Measurements from ENCODE around the gene KIAA1549. TPM values are rescaled to one million over a fixed set of nuclear protein-coding genes. Genes with fewer than 3 reads are reported as not detected.

The KIAA1549 gene
- total RNA-seq, 4 donors from 2014 or later, result 0.93 to 3.8 (median 2.0) TPM

DNA sequence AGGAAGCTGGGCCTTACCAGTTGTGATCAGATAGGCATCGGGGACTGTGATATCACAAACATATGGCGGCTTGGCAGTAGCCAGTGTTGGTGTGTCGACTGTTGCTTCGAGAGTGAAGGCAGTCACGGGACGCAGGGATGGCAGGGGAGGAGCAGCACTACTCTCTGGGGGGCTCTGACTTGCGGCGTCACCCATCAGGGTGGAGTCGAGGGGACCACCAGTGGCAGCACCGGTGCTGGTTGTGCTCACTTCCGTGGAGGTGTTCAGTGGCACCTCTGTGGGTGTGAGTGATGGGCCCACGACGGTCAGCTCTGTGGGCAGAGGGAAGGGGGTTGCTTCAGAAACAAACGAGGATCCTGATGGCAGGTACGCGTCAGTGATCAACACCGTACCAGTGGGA, 64.5 kb downstream of the KIAA1549 start:
- TF ChIP-seq POLR2A (IDR thresholded peaks at IDR 0.05), result no peak
- TF ChIP-seq, protein P1, sequence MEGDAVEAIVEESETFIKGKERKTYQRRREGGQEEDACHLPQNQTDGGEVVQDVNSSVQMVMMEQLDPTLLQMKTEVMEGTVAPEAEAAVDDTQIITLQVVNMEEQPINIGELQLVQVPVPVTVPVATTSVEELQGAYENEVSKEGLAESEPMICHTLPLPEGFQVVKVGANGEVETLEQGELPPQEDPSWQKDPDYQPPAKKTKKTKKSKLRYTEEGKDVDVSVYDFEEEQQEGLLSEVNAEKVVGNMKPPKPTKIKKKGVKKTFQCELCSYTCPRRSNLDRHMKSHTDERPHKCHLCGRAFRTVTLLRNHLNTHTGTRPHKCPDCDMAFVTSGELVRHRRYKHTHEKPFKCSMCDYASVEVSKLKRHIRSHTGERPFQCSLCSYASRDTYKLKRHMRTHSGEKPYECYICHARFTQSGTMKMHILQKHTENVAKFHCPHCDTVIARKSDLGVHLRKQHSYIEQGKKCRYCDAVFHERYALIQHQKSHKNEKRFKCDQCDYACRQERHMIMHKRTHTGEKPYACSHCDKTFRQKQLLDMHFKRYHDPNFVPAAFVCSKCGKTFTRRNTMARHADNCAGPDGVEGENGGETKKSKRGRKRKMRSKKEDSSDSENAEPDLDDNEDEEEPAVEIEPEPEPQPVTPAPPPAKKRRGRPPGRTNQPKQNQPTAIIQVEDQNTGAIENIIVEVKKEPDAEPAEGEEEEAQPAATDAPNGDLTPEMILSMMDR (IDR thresholded peaks at IDR 0.05), result no peak
- no peak for TF ChIP-seq EP300 (IDR thresholded peaks at IDR 0.05)
- no peak for TF ChIP-seq POLR2AphosphoS5 (IDR thresholded peaks at IDR 0.05)
- ATAC-seq, result no peak
- no peaks in the 10 kb centered on the region for H3K9me3 ChIP-seq
- H3K27me3 ChIP-seq, result no peaks in the 10 kb centered on the region
- WGBS, 2 donors (ENCODE audit: low coverage in 1 of 2), result 83% methylated on average over 6 of the region's 17 CpGs; no CpG with 5 or more reads in 1 of the 2 donors
- no peak overlapping the region for H3K4me3 ChIP-seq
- no peaks in the 10 kb centered on the region for H3K4me1 ChIP-seq
- no peak overlapping the region for H3K27ac ChIP-seq
- H3K36me3 ChIP-seq, result peaks cover 0 to 23% of the 10 kb centered on the region in 2 donors

DNA sequence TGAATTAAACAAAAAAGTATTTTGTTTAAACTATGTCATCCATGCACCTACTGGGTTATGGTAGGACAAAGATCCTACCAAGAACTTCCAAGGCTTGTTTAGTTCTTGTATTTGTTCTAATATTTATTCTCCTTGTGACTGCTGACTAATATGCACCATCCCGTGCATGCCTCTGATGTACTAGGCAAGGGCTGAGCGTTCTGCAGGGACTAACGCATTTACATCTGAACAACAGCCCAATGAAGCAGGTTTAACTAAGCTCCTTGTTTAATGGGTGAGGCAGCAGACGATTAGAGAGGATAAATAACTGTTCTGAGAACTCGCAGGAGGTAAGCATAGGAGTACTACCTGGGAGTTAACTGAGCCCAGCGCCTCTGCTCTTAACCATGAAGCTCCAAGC, 64.9 kb downstream of the KIAA1549 start:
- no peak for ATAC-seq
- no peak overlapping the region for H3K4me3 ChIP-seq
- H3K9me3 ChIP-seq, result no peaks in the 10 kb centered on the region
- no peak overlapping the region for H3K27ac ChIP-seq
- peaks cover 0 to 23% of the 10 kb centered on the region in 2 donors for H3K36me3 ChIP-seq
- TF ChIP-seq POLR2AphosphoS5 (IDR thresholded peaks at IDR 0.05) (no peak), POLR2A (IDR thresholded peaks at IDR 0.05) (no peak), EP300 (IDR thresholded peaks at IDR 0.05) (no peak)
- TF ChIP-seq, protein P1 (IDR thresholded peaks at IDR 0.05), result no peak
- no peaks in the 10 kb centered on the region for H3K27me3 ChIP-seq
- WGBS, 2 donors (ENCODE audit: low coverage in 1 of 2), result 76 to 84% methylated on average over 5 of the region's 6 CpGs
- no peaks in the 10 kb centered on the region for H3K4me1 ChIP-seq

DNA sequence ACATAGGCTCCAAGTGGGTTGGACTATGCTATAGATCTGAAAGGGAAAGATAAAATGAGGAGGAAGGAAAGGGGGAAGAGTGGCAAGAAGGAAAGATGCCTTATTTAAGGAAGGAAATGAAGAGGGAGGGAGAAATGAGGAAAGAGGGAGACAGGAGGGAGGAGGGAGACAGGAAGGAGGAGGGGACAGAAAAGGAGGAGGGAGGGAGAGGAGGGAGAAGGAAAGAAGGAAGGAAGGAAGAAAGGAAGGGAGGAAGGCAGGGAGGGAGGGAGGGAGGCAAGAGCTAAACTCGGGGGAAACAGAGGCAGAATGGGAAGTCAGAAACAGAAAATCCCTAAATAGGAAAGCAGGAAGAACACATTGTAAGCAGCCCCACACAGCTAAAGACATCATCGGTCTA, 67.4 kb downstream of the KIAA1549 start:
- 75 to 90% methylated on average over 2 of the region's 2 CpGs for WGBS, 2 donors (ENCODE audit: low coverage in 1 of 2)

DNA sequence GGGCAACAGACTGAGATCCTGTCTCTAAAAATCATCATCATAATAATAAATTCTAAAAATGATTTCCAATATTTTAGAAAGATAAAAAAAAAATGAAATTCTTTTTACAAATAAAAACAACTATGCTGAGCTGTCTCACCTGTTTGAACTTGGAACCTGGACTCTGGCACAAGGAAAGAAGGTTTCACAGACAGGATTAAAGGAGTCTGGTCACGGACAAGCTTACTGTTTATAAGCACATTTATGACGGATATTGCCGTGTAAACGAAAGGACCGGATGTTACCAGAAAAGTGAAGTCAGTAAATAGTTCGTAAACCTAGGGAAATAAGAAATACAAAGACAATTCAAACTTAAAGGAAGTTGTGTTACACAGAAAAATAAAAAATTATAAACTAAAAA, 70.2 kb downstream of the KIAA1549 start:
- peaks cover 0 to 3% of the 10 kb centered on the region in 2 donors for H3K36me3 ChIP-seq
- no peak for ATAC-seq
- H3K27me3 ChIP-seq, result no peaks in the 10 kb centered on the region
- WGBS, 2 donors (ENCODE audit: low coverage in 1 of 2), result 61 to 81% methylated on average over 5 to 6 of the region's 6 CpGs
- H3K4me3 ChIP-seq, result no peak overlapping the region
- no peak overlapping the region for H3K27ac ChIP-seq
- TF ChIP-seq EP300 (IDR thresholded peaks at IDR 0.05) (no peak), POLR2AphosphoS5 (IDR thresholded peaks at IDR 0.05) (no peak), POLR2A (IDR thresholded peaks at IDR 0.05) (no peak)
- TF ChIP-seq, protein P1 (IDR thresholded peaks at IDR 0.05), result no peak
- H3K9me3 ChIP-seq, result no peaks in the 10 kb centered on the region
- H3K4me1 ChIP-seq, result no peaks in the 10 kb centered on the region

More for the DNA sequence above, 67.4 kb downstream of the KIAA1549 start:
- no peaks in the 10 kb centered on the region for H3K4me1 ChIP-seq
- H3K9me3 ChIP-seq, result no peaks in the 10 kb centered on the region
- no peak overlapping the region for H3K4me3 ChIP-seq
- no peak overlapping the region for H3K27ac ChIP-seq
- peaks cover 0 to 18% of the 10 kb centered on the region in 2 donors for H3K36me3 ChIP-seq
- no peak for ATAC-seq
- H3K27me3 ChIP-seq, result no peaks in the 10 kb centered on the region
- TF ChIP-seq, protein P1 (IDR thresholded peaks at IDR 0.05), result no peak
- no peak for TF ChIP-seq EP300 (IDR thresholded peaks at IDR 0.05)
- TF ChIP-seq POLR2AphosphoS5 (IDR thresholded peaks at IDR 0.05), result no peak
- TF ChIP-seq POLR2A (IDR thresholded peaks at IDR 0.05), result no peak

DNA sequence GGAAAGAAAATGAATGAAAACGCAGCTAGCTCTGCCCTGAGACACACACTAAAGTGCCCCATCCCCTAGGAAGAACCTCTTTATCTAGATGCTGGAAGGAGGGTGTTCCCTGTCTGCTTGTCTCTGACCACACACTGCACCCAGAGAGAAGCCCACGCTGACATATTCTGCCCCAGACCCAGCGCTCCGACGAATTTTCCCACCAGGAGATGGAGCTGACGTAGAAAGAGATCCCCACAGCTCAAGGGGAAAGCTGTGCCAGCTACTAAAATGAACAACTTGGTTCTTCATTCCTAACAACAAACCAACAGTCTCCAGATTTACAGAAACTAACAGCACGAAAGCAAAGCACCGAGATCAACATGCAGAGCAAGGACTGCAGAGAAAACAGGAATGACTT, 73.3 kb downstream of the KIAA1549 start:
- H3K27ac ChIP-seq, result no peak overlapping the region
- WGBS, 2 donors (ENCODE audit: low coverage in 1 of 2), result 21 to 50% methylated on average over 2 to 3 of the region's 8 CpGs

More for the DNA sequence above, 73.3 kb downstream of the KIAA1549 start:
- H3K9me3 ChIP-seq, result no peaks in the 10 kb centered on the region
- peaks cover 0 to 4% of the 10 kb centered on the region in 2 donors for H3K36me3 ChIP-seq
- no peak overlapping the region for H3K4me3 ChIP-seq
- ATAC-seq, result no peak
- TF ChIP-seq, protein P1 (IDR thresholded peaks at IDR 0.05), result no peak
- no peak for TF ChIP-seq POLR2AphosphoS5 (IDR thresholded peaks at IDR 0.05)
- no peak for TF ChIP-seq POLR2A (IDR thresholded peaks at IDR 0.05)
- no peak for TF ChIP-seq EP300 (IDR thresholded peaks at IDR 0.05)
- H3K4me1 ChIP-seq, result no peaks in the 10 kb centered on the region
- no peaks in the 10 kb centered on the region for H3K27me3 ChIP-seq

All from gastroesophageal sphincter (tissue), 4 donors.